H7 (cell line): ENCODE data around the gene DHRS7B. TPM values are rescaled to one million over a fixed set of nuclear protein-coding genes. Genes with fewer than 3 reads are reported as not detected.
A peak's percentile ranks its signal among the peaks of the same experiment; 100 is the strongest.

Experiments
- DNase-seq: peaks from one replicate; pipeline ENCODE4 v3.0.0; 2012
- H3K27me3 ChIP-seq: 2 replicates; pipeline ENCODE4 v1.6.0; 2011; ENCODE audit warnings: mild to moderate bottlenecking, low read length; ENCODE audit not compliant: control insufficient read depth, insufficient read depth
- H3K36me3 ChIP-seq: replicated peaks from 2 replicates; pipeline ENCODE4 v1.5.1; 2011; ENCODE audit warnings: low read length; ENCODE audit not compliant: control insufficient read depth, insufficient read depth
- H3K4me3 ChIP-seq: 2 replicates; pipeline ENCODE4 v1.5.1; 2011; ENCODE audit warnings: low read depth, mild to moderate bottlenecking, control low read depth, low read length, moderate library complexity; ENCODE audit not compliant: insufficient read depth
- total RNA-seq: library from RNA; depleted of rRNA; stranded (reverse); fragments of >200 nt; shearing (Covaris generic); gene quantifications from 2 replicates; pipeline ENCODE4 v1.2.3, GENCODE V29; 2014

The DHRS7B gene
- total RNA-seq, 1 experiment from 2014 or later, result 54.6 TPM

DNA sequence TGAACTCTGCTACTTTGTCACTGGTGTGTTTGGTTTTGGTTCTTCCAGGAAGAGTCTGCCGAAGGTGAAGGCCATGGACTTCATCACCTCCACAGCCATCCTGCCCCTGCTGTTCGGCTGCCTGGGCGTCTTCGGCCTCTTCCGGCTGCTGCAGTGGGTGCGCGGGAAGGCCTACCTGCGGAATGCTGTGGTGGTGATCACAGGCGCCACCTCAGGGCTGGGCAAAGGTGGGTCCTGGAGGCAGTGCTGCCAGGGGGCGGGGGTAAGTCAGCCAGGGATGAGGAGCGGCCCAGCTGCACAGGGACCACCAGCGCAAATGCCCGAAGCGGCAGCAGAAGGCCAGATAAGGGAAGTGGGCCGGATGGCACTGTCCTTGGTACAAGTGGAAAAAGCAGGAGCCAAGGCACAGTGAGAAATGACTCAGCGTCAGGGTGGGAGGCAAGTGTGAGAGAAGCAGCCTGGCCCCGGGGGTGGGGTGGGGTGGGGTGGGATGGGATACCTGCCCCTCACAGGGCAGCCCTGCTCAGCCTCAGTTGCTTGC, 45.3 kb downstream of the DHRS7B start:
- H3K36me3 ChIP-seq, result peaks cover 6% of the 10 kb centered on the region
- H3K4me3 ChIP-seq, result no peak overlapping the region
- DNase-seq, result peak; percentile 43
- H3K27me3 ChIP-seq, result no peaks in the 10 kb centered on the region

DNA sequence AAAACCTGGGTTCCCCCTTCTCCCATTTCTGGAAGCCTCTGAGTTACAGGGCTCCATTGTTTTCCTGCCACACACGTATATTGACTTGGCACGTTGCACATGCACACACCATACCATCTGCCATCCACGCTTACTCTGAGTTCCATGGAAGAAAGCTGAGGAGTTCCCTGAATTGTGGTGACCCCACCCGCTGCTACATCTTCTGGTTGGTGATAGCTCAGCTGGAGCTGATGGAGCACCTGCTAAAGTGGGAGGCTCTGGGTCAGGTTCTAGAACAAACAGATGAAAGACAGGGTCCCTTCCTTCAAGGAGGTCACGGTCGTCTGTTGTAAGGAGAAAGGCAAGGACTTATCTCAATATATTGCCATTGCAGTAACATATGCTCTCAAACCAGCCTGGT, 46.1 kb downstream of the DHRS7B start:
- H3K4me3 ChIP-seq, result no peak overlapping the region
- H3K27me3 ChIP-seq, result no peaks in the 10 kb centered on the region
- peaks cover 6% of the 10 kb centered on the region for H3K36me3 ChIP-seq
- peak; percentile 6 for DNase-seq

DNA sequence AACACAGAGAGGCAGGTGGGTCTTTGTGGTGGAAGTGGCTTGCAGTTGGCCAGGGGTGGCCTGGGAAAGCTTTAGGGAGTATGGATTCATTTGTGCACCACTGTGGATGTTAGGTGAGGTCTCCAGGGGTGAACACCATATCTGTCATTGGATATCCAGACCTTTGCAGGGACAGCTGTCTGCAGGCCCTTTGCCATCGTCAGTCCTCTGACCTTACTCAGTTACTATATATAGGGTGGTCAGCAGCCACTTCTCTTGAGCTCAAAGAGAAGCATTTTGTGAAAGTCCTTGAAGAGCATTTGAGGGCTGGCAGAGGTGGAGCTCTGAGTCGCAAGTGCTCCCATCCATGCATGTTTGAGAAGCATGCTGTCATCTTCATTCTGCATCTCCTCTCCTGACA, 46.8 kb downstream of the DHRS7B start:
- no peaks in the 10 kb centered on the region for H3K27me3 ChIP-seq
- H3K4me3 ChIP-seq, result no peak overlapping the region
- no peak for DNase-seq
- H3K36me3 ChIP-seq, result peaks cover 6% of the 10 kb centered on the region

DNA sequence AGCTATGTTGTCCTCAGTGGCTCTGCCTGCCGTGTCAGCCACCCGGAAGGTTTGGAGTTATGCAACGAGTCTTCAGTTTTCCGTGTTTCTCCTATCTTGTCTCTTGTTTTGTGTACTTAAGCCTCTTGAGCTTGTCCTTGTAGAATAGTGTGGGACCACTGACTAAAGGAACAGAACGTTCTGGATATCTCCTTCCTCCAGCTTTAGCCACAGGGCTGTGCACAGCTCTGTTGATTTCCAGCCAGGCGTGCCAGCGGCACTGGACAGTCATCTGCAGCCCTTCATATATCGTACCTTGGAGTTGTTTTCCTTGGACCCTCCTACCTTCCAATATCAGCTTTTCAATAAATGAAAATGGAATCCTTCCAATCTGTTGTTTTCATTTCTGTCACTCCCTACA, 47.4 kb downstream of the DHRS7B start:
- Histone ChIP-seq H3K27me3 (no peaks in the 10 kb centered on the region), H3K4me3 (no peak overlapping the region), H3K36me3 (peaks cover 6% of the 10 kb centered on the region)
- no peak for DNase-seq

DNA sequence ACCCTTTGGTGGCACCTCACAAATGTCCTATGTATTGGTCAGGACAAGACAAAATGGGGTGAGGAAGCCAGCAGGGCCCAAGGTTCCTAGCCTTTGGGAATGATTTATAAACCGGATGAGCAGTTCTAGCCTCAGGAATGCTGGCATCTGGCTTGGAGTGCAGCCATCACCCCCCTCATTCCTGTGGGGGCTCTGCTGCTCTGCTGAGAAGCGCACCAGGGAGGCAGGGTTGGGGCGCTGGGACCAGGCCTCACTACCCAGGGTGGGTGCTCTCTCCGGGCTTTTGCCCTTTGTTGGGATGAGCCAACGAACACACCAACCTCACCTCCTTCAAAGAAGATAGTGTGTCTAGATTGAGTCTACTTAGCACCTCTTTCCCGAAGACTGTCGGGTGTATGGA, 47.9 kb downstream of the DHRS7B start:
- Histone ChIP-seq H3K27me3 (no peaks in the 10 kb centered on the region), H3K36me3 (peaks cover 6% of the 10 kb centered on the region), H3K4me3 (no peak overlapping the region)
- DNase-seq, result no peak

DNA sequence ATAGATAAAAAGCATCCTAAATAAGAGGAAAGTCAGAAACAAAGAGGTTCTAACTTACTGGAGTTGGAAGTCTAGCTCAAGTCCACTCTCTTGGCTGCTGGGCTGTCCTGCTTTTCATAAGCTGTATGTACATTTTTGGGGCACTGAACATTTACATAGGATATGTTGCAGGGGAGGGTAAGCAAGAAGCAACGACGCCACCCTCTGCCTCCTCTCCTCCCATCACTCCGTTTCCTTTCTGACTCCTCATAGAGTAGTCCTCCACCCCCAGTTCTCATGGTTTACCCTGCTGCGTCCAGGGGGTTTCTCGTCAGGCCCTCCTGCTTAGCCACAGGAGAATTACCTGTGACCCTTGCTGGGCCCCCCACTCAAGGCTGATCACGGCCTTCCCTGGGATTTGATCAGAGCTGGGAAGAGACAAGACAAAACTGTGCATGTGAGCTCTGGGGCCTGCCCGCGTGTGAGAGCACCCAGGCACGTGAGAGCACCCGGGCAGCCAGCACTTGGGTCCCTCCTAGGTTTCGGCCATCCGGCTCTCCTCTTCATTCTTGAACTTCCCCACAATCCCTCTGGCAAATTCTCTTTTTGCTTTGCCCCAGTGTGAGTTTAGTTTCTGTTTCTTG, 50.1 kb downstream of the DHRS7B start:
- Histone ChIP-seq H3K4me3 (no peak overlapping the region), H3K36me3 (peaks cover 6% of the 10 kb centered on the region), H3K27me3 (no peaks in the 10 kb centered on the region)
- peak; percentile 28 for DNase-seq

DNA sequence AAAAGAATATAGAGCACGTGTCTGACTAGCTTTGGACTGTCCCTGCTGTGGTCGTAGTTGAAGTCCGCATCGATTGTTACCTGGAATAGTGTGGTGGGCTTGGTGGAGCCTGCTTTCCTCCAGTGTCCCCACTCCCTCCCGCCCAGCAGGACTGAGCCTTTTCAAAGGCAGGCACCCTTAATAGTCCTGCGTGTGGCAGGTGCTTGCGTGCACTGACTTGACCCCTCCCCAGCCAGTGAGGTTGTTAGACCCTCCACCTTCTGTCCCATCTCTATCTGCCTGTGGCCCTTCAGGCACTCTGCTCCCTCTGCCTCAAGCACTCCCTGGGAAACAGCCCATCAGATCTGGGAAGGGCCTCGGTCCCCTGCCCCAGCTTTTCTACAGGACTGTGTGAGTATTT, 50.6 kb downstream of the DHRS7B start:
- no peaks in the 10 kb centered on the region for H3K27me3 ChIP-seq
- peak; percentile 19 for DNase-seq
- no peak overlapping the region for H3K4me3 ChIP-seq
- peaks cover 6% of the 10 kb centered on the region for H3K36me3 ChIP-seq

DNA sequence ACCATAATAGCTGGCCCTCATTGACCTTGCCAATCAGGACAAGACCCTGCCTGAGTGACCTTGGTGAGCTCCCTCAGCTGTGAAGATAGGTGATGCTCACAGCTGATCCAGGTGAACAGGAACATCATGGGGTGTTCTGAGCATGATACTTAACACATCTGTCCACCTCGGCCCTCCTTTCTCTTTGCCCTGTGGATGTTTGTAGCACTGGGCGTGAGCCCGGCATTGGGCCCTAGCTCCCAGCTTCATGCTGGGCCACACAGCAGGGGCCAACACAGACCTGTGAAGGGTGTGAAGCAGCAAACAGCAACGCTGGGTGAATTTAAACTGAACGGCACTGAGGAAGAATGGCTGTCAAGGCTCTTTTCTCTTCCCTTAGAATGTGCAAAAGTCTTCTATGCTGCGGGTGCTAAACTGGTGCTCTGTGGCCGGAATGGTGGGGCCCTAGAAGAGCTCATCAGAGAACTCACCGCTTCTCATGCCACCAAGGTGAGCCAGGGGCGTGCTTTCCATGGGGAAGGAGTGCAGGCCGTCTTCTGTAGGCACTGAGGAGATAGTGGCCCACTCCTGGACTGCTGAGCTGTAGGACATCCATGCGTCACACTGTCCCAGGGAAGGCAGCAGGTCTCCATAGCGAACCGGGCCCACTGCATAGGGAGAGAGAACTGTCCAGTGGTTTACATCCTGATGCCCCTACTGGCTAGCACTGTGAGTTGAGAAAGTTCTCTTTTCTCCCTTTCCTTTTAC, 51.3 kb downstream of the DHRS7B start:
- peak; percentile 14 for DNase-seq
- H3K27me3 ChIP-seq, result no peaks in the 10 kb centered on the region
- H3K36me3 ChIP-seq, result peaks cover 3% of the 10 kb centered on the region
- H3K4me3 ChIP-seq, result no peak overlapping the region

DNA sequence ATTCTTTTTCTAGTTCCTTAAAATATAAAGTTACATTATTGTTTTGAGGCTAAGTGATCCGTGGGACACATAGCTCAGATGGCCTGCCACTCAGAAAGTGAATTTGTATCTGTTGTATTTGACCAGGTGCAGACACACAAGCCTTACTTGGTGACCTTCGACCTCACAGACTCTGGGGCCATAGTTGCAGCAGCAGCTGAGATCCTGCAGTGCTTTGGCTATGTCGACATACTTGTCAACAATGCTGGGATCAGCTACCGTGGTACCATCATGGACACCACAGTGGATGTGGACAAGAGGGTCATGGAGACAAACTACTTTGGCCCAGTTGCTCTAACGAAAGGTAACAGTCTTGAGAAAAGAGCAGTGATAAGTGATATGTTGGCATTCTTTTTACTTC, 56.7 kb downstream of the DHRS7B start:
- no peak overlapping the region for H3K4me3 ChIP-seq

DNA sequence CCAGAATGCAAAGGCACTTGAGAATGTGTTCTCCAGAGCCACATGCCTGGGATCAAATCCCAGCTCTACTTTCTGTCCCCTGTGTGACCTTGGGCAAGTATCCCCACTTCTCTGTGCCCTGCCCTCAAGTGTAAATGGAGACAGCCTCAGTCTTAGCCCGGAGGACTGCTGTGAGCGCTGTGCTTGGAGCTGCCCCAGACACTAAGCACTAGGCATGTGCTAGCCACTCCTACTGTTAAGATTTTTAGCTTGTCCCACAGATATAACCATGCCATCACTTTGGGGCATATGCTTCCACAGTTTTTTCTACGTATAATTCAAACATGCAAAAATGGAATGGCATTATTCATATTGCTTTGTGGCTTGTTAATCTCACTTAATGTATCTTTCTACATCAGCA, 57.8 kb downstream of the DHRS7B start:
- peaks cover 2% of the 10 kb centered on the region; the same call in 1 of the 2 replicates for H3K36me3 ChIP-seq
- no peak for DNase-seq
- no peak overlapping the region for H3K4me3 ChIP-seq
- H3K27me3 ChIP-seq, result no peaks in the 10 kb centered on the region

More for the DNA sequence above, 56.7 kb downstream of the DHRS7B start:
- Histone ChIP-seq H3K36me3 (peaks cover 2% of the 10 kb centered on the region; the same call in 1 of the 2 replicates), H3K27me3 (no peaks in the 10 kb centered on the region)
- DNase-seq, result no peak

DNA sequence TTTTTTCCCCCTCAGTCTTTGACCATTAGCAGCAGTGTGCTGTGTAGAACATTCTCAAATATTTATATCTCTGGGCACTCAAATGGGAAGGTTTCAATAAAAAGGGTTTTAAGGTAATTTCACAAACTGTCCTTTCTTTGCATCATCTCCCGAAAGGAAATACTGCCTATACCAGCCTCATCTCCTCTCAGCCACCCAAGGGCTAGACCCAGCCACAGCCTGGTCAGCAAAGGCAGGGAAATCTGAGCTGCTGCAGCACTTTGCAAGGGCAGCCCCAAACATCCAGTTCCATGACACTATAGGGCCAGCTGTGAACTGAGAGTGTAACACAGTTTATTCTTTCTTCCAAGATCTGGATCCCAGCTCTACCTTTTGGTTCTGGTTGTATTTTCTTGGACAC, 58.3 kb downstream of the DHRS7B start:
- Histone ChIP-seq H3K27me3 (no peaks in the 10 kb centered on the region), H3K36me3 (peaks cover 2% of the 10 kb centered on the region; the same call in 1 of the 2 replicates), H3K4me3 (no peak overlapping the region)
- DNase-seq, result no peak

DNA sequence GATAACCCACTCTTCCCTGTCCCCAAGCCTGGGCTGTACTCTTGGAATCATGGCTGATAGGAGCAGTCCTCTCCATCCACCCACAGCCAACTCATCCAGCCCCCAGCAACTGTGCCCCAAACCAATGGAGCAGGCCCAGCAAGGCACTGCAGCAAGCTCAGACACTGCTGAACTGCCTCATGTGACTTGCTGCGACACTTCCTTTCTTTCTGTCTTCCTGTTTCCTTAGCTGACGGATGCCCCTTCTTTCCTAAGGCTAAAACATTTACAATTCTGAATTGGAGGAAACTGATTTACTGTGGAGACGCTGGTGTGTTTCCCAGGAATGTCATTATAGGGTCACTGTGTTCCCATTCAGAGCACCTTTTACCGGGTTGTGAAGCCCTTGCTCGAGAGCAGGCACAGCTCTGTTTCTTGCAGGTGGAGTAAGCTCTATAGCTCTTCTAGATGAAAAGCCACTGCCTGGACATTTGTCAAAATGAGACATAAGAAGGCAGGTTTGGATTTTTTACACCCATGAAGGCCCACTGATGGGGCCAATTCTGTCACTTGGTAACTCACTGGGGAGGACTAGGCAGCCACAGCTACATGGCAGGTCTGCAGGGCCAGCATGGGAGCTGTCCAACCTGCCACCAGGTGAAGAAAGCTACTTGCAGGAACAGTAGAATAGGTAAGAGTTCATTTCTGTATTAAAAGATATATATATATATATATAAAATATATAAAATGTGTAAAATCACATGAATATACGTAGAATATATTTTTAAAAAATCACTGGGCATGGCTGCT, 59.8 kb downstream of the DHRS7B start:
- DNase-seq, result no peak
- Histone ChIP-seq H3K4me3 (no peak overlapping the region), H3K27me3 (no peaks in the 10 kb centered on the region), H3K36me3 (peaks cover 2% of the 10 kb centered on the region; the same call in 1 of the 2 replicates)

DNA sequence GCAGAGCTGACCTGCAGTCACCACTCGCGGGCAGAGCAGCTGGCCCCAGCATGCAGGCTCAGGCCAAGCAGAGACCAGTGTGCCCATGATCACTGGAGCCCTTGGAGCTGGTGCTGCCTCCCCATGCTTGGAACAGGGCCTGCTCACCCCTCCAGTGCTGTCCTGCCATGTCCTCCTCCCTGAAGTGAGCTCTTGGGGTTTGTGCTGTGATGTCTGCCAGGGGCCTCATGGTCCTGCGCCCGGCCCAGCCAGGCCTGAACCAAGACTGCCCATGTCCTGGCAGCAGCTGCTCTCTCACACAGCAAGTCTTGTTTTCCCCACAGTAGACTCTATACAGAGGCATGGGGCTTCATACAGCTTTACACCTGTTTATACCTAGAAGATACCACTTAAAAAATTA, 62.6 kb downstream of the DHRS7B start:
- DNase-seq, result no peak
- Histone ChIP-seq H3K36me3 (no peaks in the 10 kb centered on the region), H3K27me3 (no peaks in the 10 kb centered on the region), H3K4me3 (no peak overlapping the region)

DNA sequence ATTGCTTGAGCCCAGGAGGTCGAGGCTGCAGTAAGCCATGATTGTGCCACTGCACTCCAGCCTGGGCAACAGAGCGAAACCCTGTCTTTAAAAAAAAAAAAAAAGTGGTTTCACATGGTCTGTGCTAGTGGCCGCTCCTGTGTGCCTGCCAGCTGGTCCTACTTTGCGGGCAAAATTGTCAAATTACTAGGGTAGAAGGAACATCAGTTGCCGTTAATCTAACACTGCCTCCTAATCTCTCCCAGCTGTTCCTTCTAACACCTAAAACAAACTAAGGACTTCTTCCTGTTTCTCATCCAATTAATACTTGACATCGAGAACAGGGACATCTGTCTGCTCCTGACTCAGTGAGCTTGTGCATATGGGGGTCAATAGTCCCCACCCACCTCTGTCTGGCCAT, 63.3 kb downstream of the DHRS7B start:
- Histone ChIP-seq H3K4me3 (no peak overlapping the region), H3K27me3 (no peaks in the 10 kb centered on the region), H3K36me3 (no peaks in the 10 kb centered on the region)
- no peak for DNase-seq
